IPS-NIHi7 (cell line): ENCODE data around the gene PSG1.
"Not testable (repeated sequence)": the region's sequence is repeated elsewhere in the genome, so short reads cannot be mapped to it uniquely, and the experiment has no call there.

Experiments
- DNase-seq: peaks from one replicate; pipeline ENCODE4 v3.0.0; 2012; ENCODE audit warnings: mixed read lengths; ENCODE audit errors: extremely low spot score

The PSG1 gene

GRCh38 chr19:42879613-42880012, at the start of gene PSG1:
TSS of gene PSG1 (minus strand) at chr19:42879713. CDS start at chr19:42879581, 132 bp downstream.
- DNase-seq = no peak

- no peak for DNase-seq
Observed at GRCh38 chr19:42928896-42929295, 49.4 kb upstream of the PSG1 start.

- no peak for DNase-seq
Observed at GRCh38 chr19:42926781-42927180, 47.3 kb upstream of the PSG1 start.

GRCh38 chr19:42923106-42923505, 43.6 kb upstream of the PSG1 start:
- not testable (repeated sequence) for DNase-seq

- DNase-seq = not testable (repeated sequence)
Observed at GRCh38 chr19:42920971-42921370, 41.5 kb upstream of the PSG1 start.

GRCh38 chr19:42919757-42920079, 40.2 kb upstream of the PSG1 start:
- DNase-seq = no peak

- not testable (repeated sequence) for DNase-seq
Observed at GRCh38 chr19:42919070-42919756, 39.7 kb upstream of the PSG1 start.

GRCh38 chr19:42918377-42919069, 39.0 kb upstream of the PSG1 start:
- not testable (repeated sequence) for DNase-seq

- not testable (repeated sequence) for DNase-seq
Observed at GRCh38 chr19:42917634-42918033, 38.1 kb upstream of the PSG1 start, which contains the start of gene PSG6. TSS of gene PSG6 (minus strand) at chr19:42917894. CDS start at chr19:42917792, 102 bp downstream.

GRCh38 chr19:42916931-42917330, 37.4 kb upstream of the PSG1 start:
- DNase-seq = not testable (repeated sequence)

GRCh38 chr19:42913516-42913915, 34.0 kb upstream of the PSG1 start:
- not testable (repeated sequence) for DNase-seq

- DNase-seq = not testable (repeated sequence)
Observed at GRCh38 chr19:42912941-42913340, 33.4 kb upstream of the PSG1 start.

- DNase-seq = not testable (repeated sequence)
Observed at GRCh38 chr19:42911731-42912130, 32.2 kb upstream of the PSG1 start.

GRCh38 chr19:42906162-42906561, 26.6 kb upstream of the PSG1 start:
- DNase-seq = not testable (repeated sequence)

- not testable (repeated sequence) for DNase-seq
Observed at GRCh38 chr19:42900561-42900960, 21.0 kb upstream of the PSG1 start.

GRCh38 chr19:42899674-42900073, 20.2 kb upstream of the PSG1 start:
- DNase-seq = not testable (repeated sequence)

GRCh38 chr19:42899110-42899509, 19.6 kb upstream of the PSG1 start:
- not testable (repeated sequence) for DNase-seq

GRCh38 chr19:42898656-42899055, 19.1 kb upstream of the PSG1 start:
- not testable (repeated sequence) for DNase-seq

GRCh38 chr19:42897729-42898128, 18.2 kb upstream of the PSG1 start:
- not testable (repeated sequence) for DNase-seq

GRCh38 chr19:42890446-42890845, 10.9 kb upstream of the PSG1 start:
- DNase-seq = not testable (repeated sequence)

- not testable (repeated sequence) for DNase-seq
Observed at GRCh38 chr19:42887876-42888445, 8.4 kb upstream of the PSG1 start.

GRCh38 chr19:42882730-42883129, 3.2 kb upstream of the PSG1 start:
- not testable (repeated sequence) for DNase-seq

- DNase-seq = not testable (repeated sequence)
Observed at GRCh38 chr19:42882010-42882409, 2.5 kb upstream of the PSG1 start.
